Kidney epithelial cell (primary cell): ENCODE results near the gene RNF168. TPM values are rescaled to one million over a fixed set of nuclear protein-coding genes. Genes with fewer than 3 reads are reported as not detected.

Source experiments
- DNase-seq: peaks from one replicate; pipeline ENCODE4 v3.0.0-alpha.2; 2010; ENCODE audit warnings: low read depth
- H3K27me3 ChIP-seq: 2 replicates; pipeline ENCODE4 v1.6.0; 2011; ENCODE audit warnings: low read length; ENCODE audit not compliant: control insufficient read depth, insufficient read depth
- H3K36me3 ChIP-seq: 2 replicates; pipeline ENCODE4 v1.5.1; 2011; ENCODE audit warnings: low read length; ENCODE audit not compliant: control insufficient read depth, insufficient read depth
- H3K4me3 ChIP-seq: 2 replicates; pipeline ENCODE4 v1.5.1; 2011; ENCODE audit warnings: low read depth, mild to moderate bottlenecking, control low read depth, low read length
- CTCF ChIP-seq: IDR thresholded peaks from 2 replicates; pipeline ENCODE4 v1.5.1; 2011; ENCODE audit warnings: mild to moderate bottlenecking, moderate library complexity, low read length, control low read depth, inconsistent platforms; ENCODE audit not compliant: insufficient read depth, poor library complexity, severe bottlenecking
- total RNA-seq: library from RNA; depleted of rRNA; stranded (reverse); fragments of >200 nt; gene quantifications from 2 replicates; pipeline ENCODE4 v1.2.3, GENCODE V29; 2015

The RNF168 gene
- total RNA-seq, 1 donor from 2014 or later, result 11.7 TPM

- no peak for DNase-seq
- Histone ChIP-seq H3K4me3 (no peak overlapping the region), H3K36me3 (no peaks in the 10 kb centered on the region), H3K27me3 (no peaks in the 10 kb centered on the region)
- TF ChIP-seq CTCF, result no peak
Measured at GRCh38 chr3:196499061-196499460, 4.5 kb downstream of the RNF168 start.

- H3K36me3 ChIP-seq, result no peaks in the 10 kb centered on the region
- DNase-seq, result no peak
Measured at GRCh38 chr3:196498297-196498696, 5.3 kb downstream of the RNF168 start.

GRCh38 chr3:196496183-196496582 lies 7.4 kb downstream of the RNF168 start:
- Histone ChIP-seq H3K36me3 (no peaks in the 10 kb centered on the region), H3K27me3 (no peaks in the 10 kb centered on the region), H3K4me3 (no peak overlapping the region)
- TF ChIP-seq CTCF, result no peak
- no peak for DNase-seq

More at GRCh38 chr3:196498297-196498696, 5.3 kb downstream of the RNF168 start:
- TF ChIP-seq CTCF, result no peak
- Histone ChIP-seq H3K27me3 (no peaks in the 10 kb centered on the region), H3K4me3 (no peak overlapping the region)

- no peak for DNase-seq
- no peak overlapping the region for H3K4me3 ChIP-seq
- H3K36me3 ChIP-seq, result no peaks in the 10 kb centered on the region
- no peaks in the 10 kb centered on the region for H3K27me3 ChIP-seq
- TF ChIP-seq CTCF, result no peak
Measured at GRCh38 chr3:196493292-196493691, 10.3 kb downstream of the RNF168 start.

- Histone ChIP-seq H3K36me3 (no peaks in the 10 kb centered on the region), H3K4me3 (no peak overlapping the region), H3K27me3 (no peaks in the 10 kb centered on the region)
- no peak for DNase-seq
- TF ChIP-seq CTCF, result no peak
Measured at GRCh38 chr3:196492080-196492479, 11.5 kb downstream of the RNF168 start.

GRCh38 chr3:196489747-196490146 lies 13.8 kb downstream of the RNF168 start:
- no peak for DNase-seq
- TF ChIP-seq CTCF, result no peak
- Histone ChIP-seq H3K36me3 (no peaks in the 10 kb centered on the region), H3K4me3 (no peak overlapping the region), H3K27me3 (no peaks in the 10 kb centered on the region)
